Pancreas (tissue), 10 donors: ENCODE results near the gene FGF5. TPM values are rescaled to one million over a fixed set of nuclear protein-coding genes. Genes with fewer than 3 reads are reported as not detected.
A peak's percentile ranks its signal among the peaks of the same experiment; 100 is the strongest.

Experiments used
- ATAC-seq, 4 donors: fragments of 200-7000 bp; cut with Tn5 transposase; one replicate each; pipeline versions ENCODE4 v1.8.0 to v1.9.1; 2020; ENCODE audit warnings: mild to moderate bottlenecking in 4 of 4, moderate library complexity in 4 of 4
- DNase-seq, 6 donors: peaks; one replicate each; pipeline ENCODE4 v3.0.0-alpha.2; 2020
- FAIRE-seq: peaks from 2 replicates; lab custom pipeline; 2012; peaks lifted over from hg19 to GRCh38; lab: Jason Lieb, UNC
- H3K27ac ChIP-seq, 4 donors: fragments of 200-600 bp; sonication (generic); 1 replicate in 3 of 4; 2 replicates in 1 of 4; pipeline versions ENCODE4 v1.5.0 to v1.8.0; 2020
- H3K27me3 ChIP-seq, 4 donors: fragments of 200-600 bp; one replicate each; pipeline ENCODE4 v1.8.0; 2021
- H3K36me3 ChIP-seq, 3 donors: fragments of 200-600 bp; sonication (generic) in 1 of 3; one replicate each; pipeline versions ENCODE4 v1.5.0 to v1.8.0; 2020 to 2021
- H3K4me1 ChIP-seq, 3 donors: fragments of 200-600 bp; one replicate each; pipeline ENCODE4 v1.8.0; 2021
- H3K4me3 ChIP-seq, 4 donors: fragments of 200-600 bp; sonication (generic) in 2 of 4; one replicate each; pipeline versions ENCODE4 v1.5.0 to v1.8.0; 2020 to 2021
- H3K9me3 ChIP-seq, 4 donors: fragments of 200-600 bp; one replicate each; pipeline ENCODE4 v1.8.0; 2021
- CTCF ChIP-seq, 4 donors: fragments of 200-600 bp; sonication (generic) in 3 of 4; IDR thresholded peaks; one replicate each; pipeline versions ENCODE4 v1.5.0 to v1.8.0; 2021; ENCODE audit warnings: antibody characterized with exemption in 4 of 4
- WGBS, 2 donors: extraction: QIAGEN DNeasy Blood & Tissue Kit; methylation state at CpG; one replicate each; pipeline ENCODE4 v1.1.7; 2013; 5-methylcytosine and 5-hydroxymethylcytosine counted together
- intact Hi-C, 3 donors: fragments of 100-400 bp; cut with DNase I; formaldehyde crosslinking; loops; one replicate each; pipeline versions ENCODE4 v1.11.1 to v1.14.2; 2022
- polyA plus RNA-seq, 2 donors: library from polyadenylated mRNA; stranded (reverse); fragments of 200-250 nt; gene quantifications; one replicate each; pipeline ENCODE4 v1.2.3, GENCODE V29; 2013
- total RNA-seq, 6 donors: library from RNA; stranded (reverse); fragmentation: NEBNext Ultra II Directional in 4 of 6; extraction: Animal tissue kit (Norgen Biotek cat#: 25700) in 4 of 6; gene quantifications; one replicate each; pipeline versions ENCODE4 v1.2.1 to v1.2.4, GENCODE V29; 2021 to 2023
- donor health status: healthy with polysubstance abuse.
- donor health status: DM: no; HTN: no; CAD: no; lungs with moderate emphysema.
- donor health status: DM: no; HTN: no; CAD: no.
- donor health status: control.
- donor health status: control.
- donor health status: Bipolar disorder and iron deficiency.
- donor health status: DM: yes; HTN: yes; CAD: no.
- donor health status: DM: no; HTN: no; CAD: no.
- donor health status: DM: no; HTN: no; CAD: no.
- donor health status: DM: yes; HTN: yes; CAD: no.

The FGF5 gene
- total and polyA plus RNA-seq, 8 donors = not detected

- ATAC-seq (no peak), FAIRE-seq (no peak)
- 47 to 52% methylated on average over 4 of the region's 4 CpGs for WGBS, 2 donors
Measured at GRCh38 chr4:80333121-80333520, 66.7 kb downstream of the FGF5 start.

GRCh38 chr4:80334568-80334967 is 68.1 kb downstream of the FGF5 start:
- WGBS, 2 donors = 49 to 80% methylated on average over 1 of the region's 1 CpG

More at GRCh38 chr4:80333121-80333520, 66.7 kb downstream of the FGF5 start:
- no peak overlapping the region for H3K4me3 ChIP-seq
- no peaks in the 10 kb centered on the region for H3K36me3 ChIP-seq
- DNase-seq = no peak
- H3K4me1 ChIP-seq = no peaks in the 10 kb centered on the region
- H3K27ac ChIP-seq = no peak overlapping the region
- intact Hi-C loops = no loop called here
- H3K9me3 ChIP-seq = no peaks in the 10 kb centered on the region
- no peak for TF ChIP-seq CTCF (IDR thresholded peaks at IDR 0.05)
- peaks cover 0 to 19% (median 0%) of the 10 kb centered on the region in 4 donors for H3K27me3 ChIP-seq

GRCh38 chr4:80335226-80335553 is 68.7 kb downstream of the FGF5 start:
- H3K9me3 ChIP-seq = no peaks in the 10 kb centered on the region
- WGBS, 2 donors = 6 to 8% methylated on average over 3 of the region's 3 CpGs
- intact Hi-C loops = no loop called here
- no peaks in the 10 kb centered on the region for H3K4me1 ChIP-seq
- peak overlapping the region; percentile 13 to 68 (median 49) for H3K4me3 ChIP-seq
- FAIRE-seq = peak; percentile 17
- no peak for TF ChIP-seq CTCF (IDR thresholded peaks at IDR 0.05)
- no peak for DNase-seq
- H3K36me3 ChIP-seq = no peaks in the 10 kb centered on the region
- ATAC-seq = no peak
- H3K27ac ChIP-seq = no peak overlapping the region
- H3K27me3 ChIP-seq = peaks cover 0 to 8% (median 0%) of the 10 kb centered on the region in 4 donors

More at GRCh38 chr4:80334568-80334967, 68.1 kb downstream of the FGF5 start:
- H3K4me1 ChIP-seq = no peaks in the 10 kb centered on the region
- no peak for TF ChIP-seq CTCF (IDR thresholded peaks at IDR 0.05)
- peaks cover 0 to 14% (median 0%) of the 10 kb centered on the region in 4 donors for H3K27me3 ChIP-seq
- H3K36me3 ChIP-seq = no peaks in the 10 kb centered on the region
- no peak overlapping the region for H3K27ac ChIP-seq
- no peak for DNase-seq
- no peak for ATAC-seq
- H3K4me3 ChIP-seq = no peak overlapping the region
- peak; percentile 32 for FAIRE-seq
- H3K9me3 ChIP-seq = no peaks in the 10 kb centered on the region
- intact Hi-C loops = no loop called here

- Histone ChIP-seq H3K36me3 (no peaks in the 10 kb centered on the region), H3K27ac (no peak within 1 kb of the TSS), H3K27me3 (peaks cover 0 to 2% (median 0%) of the 10 kb centered on the region in 4 donors), H3K9me3 (no peaks in the 10 kb centered on the region), H3K4me3 (peak within 1 kb of the TSS; percentile 13 to 68 (median 49)), H3K4me1 (no peaks in the 10 kb centered on the region)
- ATAC-seq (peak; percentile 97 to 99 (median 98)), FAIRE-seq (no peak), DNase-seq (peak; percentile 80 to 91 (median 86))
- TF ChIP-seq CTCF (IDR thresholded peaks at IDR 0.05) = peak in 2 of 4 donors; percentile 19 to 25
- intact Hi-C loops = no loop called here
- 0 to 1% methylated on average over 49 of the region's 49 CpGs for WGBS, 2 donors
Measured at GRCh38 chr4:80335554-80336358, 69.3 kb downstream of the FGF5 start, which contains the start of gene CFAP299. Gene CFAP299 (plus strand): TSS chr4:80335730.

GRCh38 chr4:80336582-80336981 is 70.1 kb downstream of the FGF5 start:
- peak in 3 of 6 donors; percentile 14 to 35 (median 30) for DNase-seq
- no peaks in the 10 kb centered on the region for H3K4me1 ChIP-seq
- 12 to 20% methylated on average over 10 of the region's 10 CpGs for WGBS, 2 donors
- intact Hi-C loops = no loop called here
- H3K4me3 ChIP-seq = peak overlapping the region in 2 of 4 donors; percentile 51 to 68
- H3K27ac ChIP-seq = no peak overlapping the region
- TF ChIP-seq CTCF (IDR thresholded peaks at IDR 0.05) = no peak
- no peak for FAIRE-seq
- no peaks in the 10 kb centered on the region for H3K27me3 ChIP-seq
- peak; percentile 57 to 75 (median 68) for ATAC-seq
- no peaks in the 10 kb centered on the region for H3K9me3 ChIP-seq
- H3K36me3 ChIP-seq = no peaks in the 10 kb centered on the region
